Esophagus muscularis mucosa (tissue), 4 donors: ENCODE results near the gene IDE.
A peak's percentile ranks its signal among the peaks of the same experiment; 100 is the strongest.

ENCODE experiments used
- EP300 ChIP-seq: sonication (generic); formaldehyde crosslinking; IDR thresholded peaks from one replicate; pipeline ENCODE4 v1.6.1; 2017; ENCODE audit warnings: antibody characterized with exemption
- POLR2A ChIP-seq: fragments of 450-650 bp; IDR thresholded peaks from one replicate; pipeline ENCODE4 v1.6.1; 2017; ENCODE audit warnings: antibody characterized with exemption, moderate library complexity, mild to moderate bottlenecking, low read depth
- TF ChIP-seq, protein P1 (sequence below), 3 experiments: fragments of 200-600 bp in 2 of 3; fragments of 450-650 bp in 1 of 3; sonication (generic) in 2 of 3; IDR thresholded peaks; one replicate each; pipeline ENCODE4 v1.5.1; 2017 to 2019; ENCODE audit warnings: antibody characterized with exemption in 3 of 3, mild to moderate bottlenecking in 2 of 3, moderate library complexity in 1 of 3

DNA sequence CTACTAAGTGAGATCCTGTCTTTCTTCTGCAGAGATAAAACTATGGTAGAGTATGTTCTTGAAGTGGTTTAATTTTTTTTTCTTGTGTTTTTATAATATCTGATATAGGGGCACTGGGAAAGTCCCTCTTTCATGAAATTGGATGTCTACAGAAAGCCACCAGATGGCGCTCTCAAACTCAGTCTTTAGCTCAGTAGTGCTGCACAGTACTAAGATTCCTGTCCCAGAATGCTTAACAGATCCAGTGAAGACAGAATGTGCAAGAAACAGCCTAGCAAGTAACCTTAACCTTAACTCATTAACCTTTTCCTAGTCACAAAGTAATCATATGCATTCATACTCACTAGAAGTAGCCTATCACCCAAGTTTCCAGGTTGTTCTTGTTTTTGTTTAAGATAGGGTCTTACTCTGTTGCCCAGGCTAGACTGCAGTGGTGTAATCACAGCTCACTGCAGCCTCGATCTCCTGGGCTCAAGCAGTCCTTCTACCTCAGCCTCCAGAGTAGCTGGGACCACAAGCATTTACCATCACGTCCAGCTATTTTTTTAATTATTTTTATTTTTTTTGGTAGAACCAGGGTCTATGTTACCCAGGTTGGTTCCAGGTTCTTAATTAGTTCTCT lies 56.7 kb downstream of the IDE start:
- TF ChIP-seq, protein P1, sequence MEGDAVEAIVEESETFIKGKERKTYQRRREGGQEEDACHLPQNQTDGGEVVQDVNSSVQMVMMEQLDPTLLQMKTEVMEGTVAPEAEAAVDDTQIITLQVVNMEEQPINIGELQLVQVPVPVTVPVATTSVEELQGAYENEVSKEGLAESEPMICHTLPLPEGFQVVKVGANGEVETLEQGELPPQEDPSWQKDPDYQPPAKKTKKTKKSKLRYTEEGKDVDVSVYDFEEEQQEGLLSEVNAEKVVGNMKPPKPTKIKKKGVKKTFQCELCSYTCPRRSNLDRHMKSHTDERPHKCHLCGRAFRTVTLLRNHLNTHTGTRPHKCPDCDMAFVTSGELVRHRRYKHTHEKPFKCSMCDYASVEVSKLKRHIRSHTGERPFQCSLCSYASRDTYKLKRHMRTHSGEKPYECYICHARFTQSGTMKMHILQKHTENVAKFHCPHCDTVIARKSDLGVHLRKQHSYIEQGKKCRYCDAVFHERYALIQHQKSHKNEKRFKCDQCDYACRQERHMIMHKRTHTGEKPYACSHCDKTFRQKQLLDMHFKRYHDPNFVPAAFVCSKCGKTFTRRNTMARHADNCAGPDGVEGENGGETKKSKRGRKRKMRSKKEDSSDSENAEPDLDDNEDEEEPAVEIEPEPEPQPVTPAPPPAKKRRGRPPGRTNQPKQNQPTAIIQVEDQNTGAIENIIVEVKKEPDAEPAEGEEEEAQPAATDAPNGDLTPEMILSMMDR (IDR thresholded peaks at IDR 0.05): peak; percentile 74 to 81 (median 78)
- no peak for TF ChIP-seq POLR2A
- TF ChIP-seq EP300: no peak
